ENCODE results near the gene DHRS13. TPM values are rescaled to one million over a fixed set of nuclear protein-coding genes. Genes with fewer than 3 reads are reported as not detected.

DHRS13 gene, protein sequence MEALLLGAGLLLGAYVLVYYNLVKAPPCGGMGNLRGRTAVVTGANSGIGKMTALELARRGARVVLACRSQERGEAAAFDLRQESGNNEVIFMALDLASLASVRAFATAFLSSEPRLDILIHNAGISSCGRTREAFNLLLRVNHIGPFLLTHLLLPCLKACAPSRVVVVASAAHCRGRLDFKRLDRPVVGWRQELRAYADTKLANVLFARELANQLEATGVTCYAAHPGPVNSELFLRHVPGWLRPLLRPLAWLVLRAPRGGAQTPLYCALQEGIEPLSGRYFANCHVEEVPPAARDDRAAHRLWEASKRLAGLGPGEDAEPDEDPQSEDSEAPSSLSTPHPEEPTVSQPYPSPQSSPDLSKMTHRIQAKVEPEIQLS
- 12.0 TPM for total RNA-seq

DNA sequence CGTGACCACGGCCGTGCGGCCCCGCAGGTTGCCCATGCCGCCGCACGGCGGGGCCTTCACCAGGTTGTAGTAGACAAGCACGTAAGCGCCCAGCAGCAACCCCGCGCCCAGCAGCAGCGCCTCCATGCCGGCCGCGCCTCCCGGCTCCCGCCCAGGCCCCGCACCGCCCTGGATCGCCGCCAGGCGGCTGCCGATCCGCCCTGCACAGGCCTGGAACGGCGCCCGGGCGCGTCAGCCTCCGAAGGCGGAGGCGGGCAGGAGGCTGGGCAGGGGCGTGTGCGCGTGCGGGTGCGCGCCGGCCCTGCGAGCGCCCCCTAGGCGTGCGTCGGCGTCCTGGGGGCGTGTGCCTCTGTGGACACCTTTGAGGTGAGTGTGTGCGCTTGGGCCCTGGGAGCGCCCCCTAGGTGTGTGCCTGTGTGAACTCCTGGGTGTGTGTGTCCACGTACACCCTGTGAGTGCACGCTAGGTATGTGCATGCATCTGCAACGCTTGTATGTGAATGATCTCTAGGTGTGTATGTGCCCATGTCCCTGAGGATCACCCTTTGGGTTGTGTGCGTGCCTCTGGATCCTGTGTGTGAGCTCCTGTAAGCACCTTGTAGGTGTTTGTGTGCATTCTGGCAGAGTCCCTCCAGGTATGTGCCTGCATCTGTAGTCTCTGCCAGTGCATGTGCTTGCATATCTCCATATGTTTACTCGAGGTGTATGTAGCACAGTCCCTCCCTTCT is at the start of gene DHRS13:
Gene DHRS13 (minus strand): TSS at position 261 of the 727 bp plus-strand sequence. CDS start 135 bp downstream, at position 126.
- peaks cover 31% of the 10 kb centered on the region for H3K4me1 ChIP-seq (ENCODE audit: insufficient read depth, low read length)
- H3K27me3 ChIP-seq (ENCODE audit: insufficient read depth, low read length), result no peaks in the 10 kb centered on the region
- no peaks in the 10 kb centered on the region for H3K9me3 ChIP-seq (ENCODE audit: low read depth, low read length)
- H3K4me3 ChIP-seq (ENCODE audit: low read length), result peak within 1 kb of the TSS; percentile 66

- H3K27me3 ChIP-seq (ENCODE audit: insufficient read depth, low read length), result no peaks in the 10 kb centered on the region
- no peaks in the 10 kb centered on the region for H3K9me3 ChIP-seq (ENCODE audit: low read depth, low read length)
- peak overlapping the region; percentile 43 for H3K4me3 ChIP-seq (ENCODE audit: low read length)
- H3K4me1 ChIP-seq (ENCODE audit: insufficient read depth, low read length), result peaks cover 28% of the 10 kb centered on the region
Measured at GRCh38 chr17:28951991-28952975, 49.4 kb upstream of the DHRS13 start.

- no peaks in the 10 kb centered on the region for H3K9me3 ChIP-seq (ENCODE audit: low read depth, low read length)
- no peaks in the 10 kb centered on the region for H3K27me3 ChIP-seq (ENCODE audit: insufficient read depth, low read length)
- H3K4me3 ChIP-seq (ENCODE audit: low read length), result peak within 1 kb of the TSS; percentile 90
- H3K4me1 ChIP-seq (ENCODE audit: insufficient read depth, low read length), result peaks cover 36% of the 10 kb centered on the region
Measured at GRCh38 chr17:28951428-28951990, 48.6 kb upstream of the DHRS13 start, which contains the start of gene PHF12. PHF12 (minus strand) TSS chr17:28951518; CDS start chr17:28950960, 558 bp downstream.

- Histone ChIP-seq H3K9me3 (ENCODE audit: low read depth, low read length) (no peaks in the 10 kb centered on the region), H3K4me3 (ENCODE audit: low read length) (peak overlapping the region; percentile 90), H3K4me1 (ENCODE audit: insufficient read depth, low read length) (peaks cover 42% of the 10 kb centered on the region), H3K27me3 (ENCODE audit: insufficient read depth, low read length) (no peaks in the 10 kb centered on the region)
Measured at GRCh38 chr17:28950752-28951427, 48.0 kb upstream of the DHRS13 start.

DNA sequence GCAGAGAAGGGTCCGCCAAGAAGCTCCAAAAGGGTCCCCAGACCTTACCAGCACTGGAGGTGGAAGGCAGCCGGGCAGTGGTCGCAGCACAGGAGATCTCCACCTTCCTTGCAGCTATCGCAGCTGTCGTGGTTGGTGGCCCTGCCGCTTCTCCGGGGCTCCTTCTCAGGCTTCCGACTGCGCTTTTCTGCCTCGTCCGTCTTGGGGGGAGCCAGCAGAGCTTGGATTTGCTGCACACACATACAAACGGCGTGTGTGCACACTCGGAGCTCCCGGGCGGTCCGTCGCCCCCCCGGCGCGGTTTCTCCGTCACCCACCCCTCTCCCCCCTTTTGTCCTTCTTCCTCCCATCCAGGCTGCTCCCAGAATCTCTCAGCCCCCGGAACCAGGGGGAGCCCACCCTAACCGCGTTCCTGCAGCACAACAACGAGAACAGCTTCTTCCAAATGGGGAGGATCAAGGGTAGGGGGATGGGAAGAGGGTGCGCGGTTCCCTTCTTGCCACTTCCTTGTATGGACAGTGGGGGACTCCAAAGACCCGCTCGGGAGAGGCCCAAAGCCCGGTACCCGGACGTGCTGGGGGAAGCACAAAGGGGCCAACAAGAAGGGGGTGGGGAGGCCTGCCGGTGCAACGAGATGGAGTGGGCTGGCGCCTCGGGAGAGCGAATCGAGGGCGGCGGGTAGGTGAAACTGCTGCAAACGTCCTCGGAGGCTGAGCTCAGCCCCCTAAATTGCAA is 47.3 kb upstream of the DHRS13 start:
- H3K27me3 ChIP-seq (ENCODE audit: insufficient read depth, low read length), result no peaks in the 10 kb centered on the region
- H3K9me3 ChIP-seq (ENCODE audit: low read depth, low read length), result no peaks in the 10 kb centered on the region
- peak overlapping the region; percentile 90 for H3K4me3 ChIP-seq (ENCODE audit: low read length)
- H3K4me1 ChIP-seq (ENCODE audit: insufficient read depth, low read length), result peaks cover 49% of the 10 kb centered on the region

DNA sequence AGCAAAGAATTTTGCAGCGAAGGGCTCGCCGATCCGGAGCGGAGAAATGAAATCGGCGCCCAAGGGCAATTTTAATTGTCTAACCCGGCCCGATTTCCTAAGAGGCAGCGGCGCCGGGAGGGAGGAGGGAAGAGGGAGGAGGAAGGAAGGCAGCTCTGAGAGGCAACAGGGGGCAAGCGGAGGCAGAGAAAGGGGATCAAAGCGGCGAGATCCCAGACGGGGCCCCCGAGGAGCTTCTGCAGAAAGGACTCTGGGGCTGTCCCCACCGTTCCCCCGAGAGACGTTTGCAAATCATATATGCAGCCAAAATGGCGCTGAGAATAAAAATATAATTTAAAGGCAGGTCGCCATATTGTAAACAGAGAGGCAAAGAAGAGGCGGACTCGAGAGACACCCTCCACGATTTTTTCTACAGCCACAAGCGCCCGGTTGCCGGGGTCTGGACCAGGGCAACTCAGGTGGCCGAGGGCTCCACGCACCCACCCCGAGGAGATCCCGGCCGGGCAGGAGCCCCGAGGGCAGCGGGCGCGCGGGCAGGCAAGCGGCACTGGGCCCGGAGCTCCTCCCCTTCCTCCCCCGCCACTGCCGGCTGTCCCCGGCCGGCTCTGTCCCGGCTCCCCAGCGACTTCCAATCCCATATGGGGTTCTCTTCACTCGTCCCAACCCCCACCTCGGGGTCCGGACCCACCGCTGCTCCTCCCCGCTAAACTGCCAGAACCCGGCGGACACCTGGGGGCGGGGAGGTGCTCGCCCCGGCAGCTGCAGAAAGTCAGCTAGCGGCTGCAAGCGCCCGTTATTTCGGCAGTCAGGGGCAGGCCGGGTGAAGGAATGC is 46.5 kb upstream of the DHRS13 start:
- H3K4me3 ChIP-seq (ENCODE audit: low read length), result peak overlapping the region; percentile 90
- H3K27me3 ChIP-seq (ENCODE audit: insufficient read depth, low read length), result no peaks in the 10 kb centered on the region
- H3K4me1 ChIP-seq (ENCODE audit: insufficient read depth, low read length), result peaks cover 54% of the 10 kb centered on the region
- H3K9me3 ChIP-seq (ENCODE audit: low read depth, low read length), result no peaks in the 10 kb centered on the region

- H3K27me3 ChIP-seq (ENCODE audit: insufficient read depth, low read length), result no peaks in the 10 kb centered on the region
- peak overlapping the region; percentile 90 for H3K4me3 ChIP-seq (ENCODE audit: low read length)
- peaks cover 54% of the 10 kb centered on the region for H3K4me1 ChIP-seq (ENCODE audit: insufficient read depth, low read length)
- H3K9me3 ChIP-seq (ENCODE audit: low read depth, low read length), result no peaks in the 10 kb centered on the region
Measured at GRCh38 chr17:28948873-28949184, 46.0 kb upstream of the DHRS13 start.

- peaks cover 51% of the 10 kb centered on the region for H3K4me1 ChIP-seq (ENCODE audit: insufficient read depth, low read length)
- H3K27me3 ChIP-seq (ENCODE audit: insufficient read depth, low read length), result no peaks in the 10 kb centered on the region
- H3K4me3 ChIP-seq (ENCODE audit: low read length), result peak overlapping the region; percentile 90
- H3K9me3 ChIP-seq (ENCODE audit: low read depth, low read length), result no peaks in the 10 kb centered on the region
Measured at GRCh38 chr17:28948342-28948741, 45.5 kb upstream of the DHRS13 start.

GRCh38 chr17:28947639-28948038 is 44.8 kb upstream of the DHRS13 start:
- H3K27me3 ChIP-seq (ENCODE audit: insufficient read depth, low read length), result no peaks in the 10 kb centered on the region
- peaks cover 44% of the 10 kb centered on the region for H3K4me1 ChIP-seq (ENCODE audit: insufficient read depth, low read length)
- H3K9me3 ChIP-seq (ENCODE audit: low read depth, low read length), result no peaks in the 10 kb centered on the region
- no peak overlapping the region for H3K4me3 ChIP-seq (ENCODE audit: low read length)

- Histone ChIP-seq H3K9me3 (ENCODE audit: low read depth, low read length) (no peaks in the 10 kb centered on the region), H3K4me1 (ENCODE audit: insufficient read depth, low read length) (peaks cover 51% of the 10 kb centered on the region), H3K4me3 (ENCODE audit: low read length) (no peak overlapping the region), H3K27me3 (ENCODE audit: insufficient read depth, low read length) (no peaks in the 10 kb centered on the region)
Measured at GRCh38 chr17:28946239-28946638, 43.4 kb upstream of the DHRS13 start.

- Histone ChIP-seq H3K4me3 (ENCODE audit: low read length) (no peak overlapping the region), H3K4me1 (ENCODE audit: insufficient read depth, low read length) (peaks cover 60% of the 10 kb centered on the region), H3K27me3 (ENCODE audit: insufficient read depth, low read length) (no peaks in the 10 kb centered on the region), H3K9me3 (ENCODE audit: low read depth, low read length) (no peaks in the 10 kb centered on the region)
Measured at GRCh38 chr17:28944862-28945741, 42.2 kb upstream of the DHRS13 start.

- H3K27me3 ChIP-seq (ENCODE audit: insufficient read depth, low read length), result no peaks in the 10 kb centered on the region
- peaks cover 66% of the 10 kb centered on the region for H3K4me1 ChIP-seq (ENCODE audit: insufficient read depth, low read length)
- no peak overlapping the region for H3K4me3 ChIP-seq (ENCODE audit: low read length)
- no peaks in the 10 kb centered on the region for H3K9me3 ChIP-seq (ENCODE audit: low read depth, low read length)
Measured at GRCh38 chr17:28944343-28944742, 41.5 kb upstream of the DHRS13 start.
